Natural killer cell (primary cell): ENCODE data around the gene DNAH14. TPM values are rescaled to one million over a fixed set of nuclear protein-coding genes. Genes with fewer than 3 reads are reported as not detected.

ENCODE experiments used
- ATAC-seq, 3 donors: fragments of 150-1000 bp in 2 of 3; fragments of 200-7000 bp in 1 of 3; cut with Tn5 transposase; 1 replicate in 1 of 3; 2 replicates in 2 of 3; pipeline ENCODE4 v1.10.0; 2021; ENCODE audit warnings: mild to moderate bottlenecking in 2 of 3, moderate library complexity in 2 of 3
- DNase-seq, 2 donors: peaks; one replicate each; pipeline versions ENCODE4 v3.0.0 to v3.0.0-alpha.2; 2013 to 2021; ENCODE audit warnings: mixed read lengths in 1 of 2
- H3K27ac ChIP-seq: one replicate; pipeline ENCODE4 v1.5.1; 2013; ENCODE audit warnings: mild to moderate bottlenecking, low read length
- H3K27me3 ChIP-seq: one replicate; pipeline ENCODE4 v1.6.1; 2013; ENCODE audit warnings: low read length; ENCODE audit not compliant: control insufficient read depth, insufficient read depth
- H3K36me3 ChIP-seq: one replicate; pipeline ENCODE4 v1.6.1; 2013; ENCODE audit warnings: low read length; ENCODE audit not compliant: control insufficient read depth, insufficient read depth
- H3K4me1 ChIP-seq: one replicate; pipeline ENCODE4 v1.6.1; 2013; ENCODE audit warnings: low read length; ENCODE audit not compliant: control insufficient read depth, insufficient read depth
- H3K4me3 ChIP-seq: one replicate; pipeline ENCODE4 v1.5.1; 2013; ENCODE audit warnings: low read length
- H3K9me3 ChIP-seq: one replicate; pipeline ENCODE4 v1.6.1; 2013; ENCODE audit warnings: low read length; ENCODE audit not compliant: control insufficient read depth, insufficient read depth
- H3K27ac Mint-ChIP-seq, 2 donors: one replicate each; pipeline ENCODE4 v1.8.0; 2022; ENCODE audit warnings: mild to moderate bottlenecking in 2 of 2, mixed read lengths in 2 of 2, moderate library complexity in 1 of 2
- H3K27me3 Mint-ChIP-seq, 2 donors: one replicate each; pipeline ENCODE4 v1.8.0; 2022; ENCODE audit warnings: low read depth in 2 of 2, mixed read lengths in 2 of 2
- H3K36me3 Mint-ChIP-seq: one replicate; pipeline ENCODE4 v1.8.0; 2022; ENCODE audit warnings: mixed read lengths
- H3K4me1 Mint-ChIP-seq, 2 donors: one replicate each; pipeline ENCODE4 v1.8.0; 2022; ENCODE audit warnings: mixed read lengths in 2 of 2
- H3K4me3 Mint-ChIP-seq: one replicate; pipeline ENCODE4 v1.8.0; 2022; ENCODE audit warnings: mild to moderate bottlenecking, moderate library complexity, mixed read lengths
- H3K9me3 Mint-ChIP-seq, 2 donors: one replicate each; pipeline ENCODE4 v1.8.0; 2022; ENCODE audit warnings: mixed read lengths in 2 of 2
- WGBS: methylation state at CpG from one replicate; pipeline ENCODE4 v1.1.7; 2013; ENCODE audit warnings: missing lambda C conversion rate; ENCODE audit not compliant: insufficient coverage; 5-methylcytosine and 5-hydroxymethylcytosine counted together
- intact Hi-C: fragments of 100-400 bp; cut with micrococcal nuclease; formaldehyde crosslinking; loops from one replicate; pipeline ENCODE4 v1.14.2; 2022
- total RNA-seq, 4 donors: library from RNA; stranded (reverse); fragments of 120-200 nt in 1 of 4; gene quantifications; one replicate each; pipeline versions ENCODE4 v1.2.3 to v1.2.4, GENCODE V29; 2013 to 2022
- TF ChIP-seq, protein P1 (sequence below): fragments of 200-600 bp; IDR thresholded peaks from one replicate; pipeline ENCODE4 v1.8.0; 2022; ENCODE audit warnings: antibody characterized with exemption

The DNAH14 gene
- total RNA-seq, 3 donors from 2014 or later (not counting 1 experiment from before 2014, with no cell fraction given) = 0.35 to 1.3 TPM; not detected in 1

DNA sequence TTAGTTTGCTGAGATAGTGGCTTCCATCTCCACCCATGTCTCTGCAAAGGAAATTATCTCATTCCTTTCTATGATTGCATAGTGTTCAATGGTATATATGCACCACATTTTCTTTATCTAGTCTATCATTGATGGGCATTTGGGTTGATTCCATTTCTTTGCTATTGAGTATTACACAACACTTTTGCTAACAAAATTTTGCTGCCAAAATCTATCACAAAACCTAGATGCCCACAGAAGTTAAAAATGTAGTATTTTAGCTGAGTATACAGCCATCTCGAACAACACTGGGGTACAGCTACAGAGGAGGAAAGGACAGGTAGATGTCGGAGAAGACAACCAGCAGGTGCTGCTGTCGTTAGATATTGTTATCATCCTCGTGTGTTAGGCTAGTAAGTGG is 430.6 kb downstream of the DNAH14 start:
- H3K27ac Mint-ChIP-seq = no peak overlapping the region
- no peaks in the 10 kb centered on the region for H3K36me3 ChIP-seq
- no peak overlapping the region for H3K4me3 Mint-ChIP-seq
- no peaks in the 10 kb centered on the region for H3K4me1 ChIP-seq
- ATAC-seq (no peak), DNase-seq (no peak)
- no peaks in the 10 kb centered on the region for H3K36me3 Mint-ChIP-seq
- H3K27me3 ChIP-seq = peaks cover 2% of the 10 kb centered on the region
- H3K9me3 ChIP-seq = no peaks in the 10 kb centered on the region
- intact Hi-C loops = no loop called here
- TF ChIP-seq, protein P1, sequence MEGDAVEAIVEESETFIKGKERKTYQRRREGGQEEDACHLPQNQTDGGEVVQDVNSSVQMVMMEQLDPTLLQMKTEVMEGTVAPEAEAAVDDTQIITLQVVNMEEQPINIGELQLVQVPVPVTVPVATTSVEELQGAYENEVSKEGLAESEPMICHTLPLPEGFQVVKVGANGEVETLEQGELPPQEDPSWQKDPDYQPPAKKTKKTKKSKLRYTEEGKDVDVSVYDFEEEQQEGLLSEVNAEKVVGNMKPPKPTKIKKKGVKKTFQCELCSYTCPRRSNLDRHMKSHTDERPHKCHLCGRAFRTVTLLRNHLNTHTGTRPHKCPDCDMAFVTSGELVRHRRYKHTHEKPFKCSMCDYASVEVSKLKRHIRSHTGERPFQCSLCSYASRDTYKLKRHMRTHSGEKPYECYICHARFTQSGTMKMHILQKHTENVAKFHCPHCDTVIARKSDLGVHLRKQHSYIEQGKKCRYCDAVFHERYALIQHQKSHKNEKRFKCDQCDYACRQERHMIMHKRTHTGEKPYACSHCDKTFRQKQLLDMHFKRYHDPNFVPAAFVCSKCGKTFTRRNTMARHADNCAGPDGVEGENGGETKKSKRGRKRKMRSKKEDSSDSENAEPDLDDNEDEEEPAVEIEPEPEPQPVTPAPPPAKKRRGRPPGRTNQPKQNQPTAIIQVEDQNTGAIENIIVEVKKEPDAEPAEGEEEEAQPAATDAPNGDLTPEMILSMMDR = no peak
- 99% methylated on average over 4 of the region's 4 CpGs for WGBS
- H3K9me3 Mint-ChIP-seq = no peaks in the 10 kb centered on the region
- H3K27ac ChIP-seq = no peak overlapping the region
- H3K4me1 Mint-ChIP-seq = peaks cover 0 to 7% of the 10 kb centered on the region in 2 donors
- H3K27me3 Mint-ChIP-seq = peaks cover 7 to 32% of the 10 kb centered on the region in 2 donors
- no peak overlapping the region for H3K4me3 ChIP-seq

DNA sequence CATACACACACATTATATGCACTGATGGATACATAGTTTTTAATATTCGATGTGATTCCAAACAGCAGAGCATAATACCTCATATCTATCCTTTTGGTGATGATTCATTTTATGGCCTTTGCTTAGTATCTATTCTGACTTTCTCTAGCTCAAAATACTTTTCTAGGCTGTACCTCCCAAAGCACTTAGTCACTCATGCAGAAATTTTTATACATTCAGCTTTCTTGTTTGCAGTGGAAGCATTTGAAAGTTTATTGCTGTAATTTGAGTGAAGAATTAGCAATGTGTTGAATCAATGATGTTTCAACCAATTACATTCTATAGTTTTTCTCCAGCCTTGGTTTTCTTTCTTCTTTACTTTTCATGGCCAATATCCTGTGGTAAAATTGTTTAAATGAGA is 431.7 kb downstream of the DNAH14 start:
- Mint-ChIP-seq H3K36me3 (no peaks in the 10 kb centered on the region), H3K27ac (no peak overlapping the region), H3K4me1 (peaks cover 0 to 7% of the 10 kb centered on the region in 2 donors), H3K9me3 (no peaks in the 10 kb centered on the region), H3K4me3 (no peak overlapping the region), H3K27me3 (peaks cover 4 to 31% of the 10 kb centered on the region in 2 donors)
- no peaks in the 10 kb centered on the region for H3K4me1 ChIP-seq
- H3K27me3 ChIP-seq = no peaks in the 10 kb centered on the region
- H3K36me3 ChIP-seq = no peaks in the 10 kb centered on the region
- TF ChIP-seq, protein P1 = no peak
- intact Hi-C loops = no loop called here
- no peak overlapping the region for H3K4me3 ChIP-seq
- no peak for ATAC-seq
- no peak overlapping the region for H3K27ac ChIP-seq
- DNase-seq = no peak
- no peaks in the 10 kb centered on the region for H3K9me3 ChIP-seq
- WGBS = no CpG with 5 or more reads among the region's 1 CpG

DNA sequence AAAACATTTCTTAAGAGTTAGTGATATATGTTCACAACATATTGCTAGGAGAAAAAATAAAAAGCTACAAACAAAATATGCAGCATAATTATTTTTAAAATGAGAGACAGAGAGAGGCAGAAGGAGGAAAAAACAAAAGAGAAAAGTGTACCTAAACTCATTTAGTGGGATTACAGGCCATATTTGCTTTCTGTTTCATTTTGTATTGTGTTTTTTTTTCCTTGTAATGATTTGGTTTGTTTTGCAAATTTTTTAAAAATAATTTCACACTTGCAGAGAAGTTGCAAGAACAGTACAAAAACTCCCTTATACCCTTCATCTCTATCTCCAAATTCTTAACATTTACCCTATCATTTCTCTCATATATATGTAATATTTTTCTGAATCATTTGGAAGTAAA is 433.3 kb downstream of the DNAH14 start:
- H3K27ac ChIP-seq = no peak overlapping the region
- H3K36me3 ChIP-seq = no peaks in the 10 kb centered on the region
- no peaks in the 10 kb centered on the region for H3K27me3 ChIP-seq
- H3K4me1 Mint-ChIP-seq = peaks cover 0 to 7% of the 10 kb centered on the region in 2 donors
- no peak for DNase-seq
- TF ChIP-seq, protein P1 = no peak
- H3K36me3 Mint-ChIP-seq = no peaks in the 10 kb centered on the region
- H3K27ac Mint-ChIP-seq = no peak overlapping the region
- no peaks in the 10 kb centered on the region for H3K4me1 ChIP-seq
- H3K4me3 ChIP-seq = no peak overlapping the region
- H3K9me3 ChIP-seq = no peaks in the 10 kb centered on the region
- no peaks in the 10 kb centered on the region for H3K9me3 Mint-ChIP-seq
- peaks cover 4 to 33% of the 10 kb centered on the region in 2 donors for H3K27me3 Mint-ChIP-seq
- ATAC-seq = no peak
- intact Hi-C loops = no loop called here
- no peak overlapping the region for H3K4me3 Mint-ChIP-seq

DNA sequence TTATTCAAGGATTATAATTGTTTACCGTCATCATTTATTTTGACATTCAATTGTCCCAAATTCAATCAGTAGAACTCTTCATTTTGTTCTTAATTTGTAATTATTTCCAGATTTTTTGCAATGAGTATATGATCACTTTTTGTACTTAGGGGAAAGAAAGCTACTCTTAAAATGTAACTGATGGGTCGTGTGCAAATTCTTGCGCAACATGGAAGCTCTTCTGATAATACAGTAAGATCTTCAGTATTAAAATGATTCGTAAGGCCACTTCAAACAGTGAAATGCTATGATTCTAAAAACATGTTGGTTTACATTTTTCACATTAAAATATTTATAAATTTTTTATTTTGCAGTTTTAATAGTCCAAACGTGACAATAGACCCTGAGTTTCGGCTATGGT is 435.0 kb downstream of the DNAH14 start:
- WGBS = 94% methylated on average over 4 of the region's 6 CpGs
- peaks cover 0 to 7% of the 10 kb centered on the region in 2 donors for H3K4me1 Mint-ChIP-seq

More for the DNA sequence above, 435.0 kb downstream of the DNAH14 start:
- TF ChIP-seq, protein P1 = no peak
- intact Hi-C loops = no loop called here
- Histone ChIP-seq H3K4me3 (no peak overlapping the region), H3K9me3 (no peaks in the 10 kb centered on the region), H3K4me1 (no peaks in the 10 kb centered on the region), H3K36me3 (no peaks in the 10 kb centered on the region), H3K27me3 (no peaks in the 10 kb centered on the region), H3K27ac (no peak overlapping the region)
- DNase-seq (no peak), ATAC-seq (no peak)
- peaks cover 0 to 20% of the 10 kb centered on the region in 2 donors for H3K27me3 Mint-ChIP-seq
- no peaks in the 10 kb centered on the region for H3K9me3 Mint-ChIP-seq
- H3K4me3 Mint-ChIP-seq = no peak overlapping the region
- no peak overlapping the region for H3K27ac Mint-ChIP-seq
- no peaks in the 10 kb centered on the region for H3K36me3 Mint-ChIP-seq
